GM12891 (cell line): ENCODE measurements around the gene UCP1.

Experiments used
- PAX5 ChIP-seq: IDR thresholded peaks from 2 replicates; pipeline ENCODE4 v1.6.1; 2011; ENCODE audit warnings: low read length, moderate library complexity, mild to moderate bottlenecking; ENCODE audit not compliant: insufficient read depth, severe bottlenecking
- POLR2A ChIP-seq: IDR thresholded peaks from 2 replicates; pipeline ENCODE4 v1.6.1; 2011; ENCODE audit warnings: low read depth, low read length, control low read depth
- POLR2AphosphoS5 ChIP-seq: IDR thresholded peaks from 2 replicates; pipeline ENCODE4 v1.6.1; 2011; ENCODE audit warnings: low read depth, low read length, control low read depth
- POU2F2 ChIP-seq: IDR thresholded peaks from 2 replicates; pipeline ENCODE4 v1.6.1; 2011; ENCODE audit warnings: low read depth, mild to moderate bottlenecking, control low read depth, low read length, moderate library complexity
- SPI1 ChIP-seq: IDR thresholded peaks from 2 replicates; pipeline ENCODE4 v1.6.1; 2011; ENCODE audit warnings: low read depth, low read length, control low read depth
- TAF1 ChIP-seq: IDR thresholded peaks from 2 replicates; pipeline ENCODE4 v1.6.1; 2011; ENCODE audit warnings: low read depth, low read length, control low read depth

DNA sequence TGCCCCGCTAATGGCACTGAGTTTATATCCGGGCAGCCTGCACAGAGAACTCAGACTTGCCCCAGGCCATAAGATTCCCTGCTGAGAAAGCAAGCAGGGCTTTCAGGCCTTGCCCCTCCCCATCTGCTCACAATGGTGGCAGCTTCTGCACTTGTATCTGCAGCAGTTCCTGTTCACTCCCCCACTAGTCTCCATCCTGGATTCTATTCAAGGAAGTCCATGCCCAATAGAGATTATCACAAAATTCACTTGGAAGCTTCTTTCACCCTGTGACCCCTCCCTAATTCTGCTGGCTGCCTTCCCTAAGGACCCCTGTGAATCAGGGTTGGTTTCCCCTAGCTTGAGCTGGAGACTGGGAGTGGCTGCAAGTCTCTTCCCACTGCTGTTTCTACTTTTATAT is 34.5 kb upstream of the UCP1 start:
- TF ChIP-seq POLR2A (no peak), TAF1 (no peak), POLR2AphosphoS5 (no peak), SPI1 (no peak), POU2F2 (no peak), PAX5 (no peak)
